Measurements from ENCODE around the gene VSTM2L.

GRCh38 chr20:37972256-37973058 lies 69.5 kb downstream of the VSTM2L start:
- no peak for TF ChIP-seq EZH2 (IDR thresholded peaks at IDR 0.05; ENCODE audit: borderline replicate concordance, low read depth, low read length, severe bottlenecking)
- no peak for TF ChIP-seq CTCF (IDR thresholded peaks at IDR 0.05; ENCODE audit: extremely low read depth in 1 of 2, insufficient read depth in 1 of 2, low read depth in 1 of 2, low read length in 2 of 2)
- no peak for TF ChIP-seq POLR2A (IDR thresholded peaks at IDR 0.05; ENCODE audit: low read depth, low read length)
- TF ChIP-seq FOS (IDR thresholded peaks at IDR 0.05; ENCODE audit: borderline replicate concordance, insufficient read depth, low read length): no peak
- TF ChIP-seq MAX (IDR thresholded peaks at IDR 0.05; ENCODE audit: insufficient read depth, insufficient read length): no peak
- TF ChIP-seq MYC (IDR thresholded peaks at IDR 0.05; ENCODE audit: low read depth, low read length): no peak
- TF ChIP-seq POLR2AphosphoS5 (IDR thresholded peaks at IDR 0.05; ENCODE audit: insufficient read depth, low read depth, low read length): no peak
- no peak for TF ChIP-seq GATA2 (IDR thresholded peaks at IDR 0.05; ENCODE audit: insufficient read depth, insufficient read length, low read depth, low read length)
